ENCODE data around the gene FBXO40.

DNA sequence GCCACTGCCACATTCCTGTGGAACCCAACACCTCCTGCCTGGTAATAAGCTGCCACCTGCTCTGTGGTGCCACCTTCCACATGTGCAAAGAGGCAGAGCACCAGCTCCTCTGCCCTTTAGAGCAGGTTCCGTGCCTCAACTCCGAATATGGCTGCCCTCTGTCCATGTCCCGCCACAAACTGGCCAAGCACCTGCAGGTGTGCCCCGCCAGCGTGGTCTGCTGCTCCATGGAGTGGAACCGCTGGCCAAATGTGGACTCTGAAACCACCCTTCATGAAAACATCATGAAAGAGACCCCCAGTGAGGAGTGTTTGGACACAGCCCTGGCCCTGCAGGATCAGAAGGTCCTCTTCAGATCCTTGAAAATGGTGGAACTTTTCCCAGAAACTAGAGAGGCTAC, 28.3 kb downstream of the FBXO40 start:
- TF ChIP-seq, protein P1, sequence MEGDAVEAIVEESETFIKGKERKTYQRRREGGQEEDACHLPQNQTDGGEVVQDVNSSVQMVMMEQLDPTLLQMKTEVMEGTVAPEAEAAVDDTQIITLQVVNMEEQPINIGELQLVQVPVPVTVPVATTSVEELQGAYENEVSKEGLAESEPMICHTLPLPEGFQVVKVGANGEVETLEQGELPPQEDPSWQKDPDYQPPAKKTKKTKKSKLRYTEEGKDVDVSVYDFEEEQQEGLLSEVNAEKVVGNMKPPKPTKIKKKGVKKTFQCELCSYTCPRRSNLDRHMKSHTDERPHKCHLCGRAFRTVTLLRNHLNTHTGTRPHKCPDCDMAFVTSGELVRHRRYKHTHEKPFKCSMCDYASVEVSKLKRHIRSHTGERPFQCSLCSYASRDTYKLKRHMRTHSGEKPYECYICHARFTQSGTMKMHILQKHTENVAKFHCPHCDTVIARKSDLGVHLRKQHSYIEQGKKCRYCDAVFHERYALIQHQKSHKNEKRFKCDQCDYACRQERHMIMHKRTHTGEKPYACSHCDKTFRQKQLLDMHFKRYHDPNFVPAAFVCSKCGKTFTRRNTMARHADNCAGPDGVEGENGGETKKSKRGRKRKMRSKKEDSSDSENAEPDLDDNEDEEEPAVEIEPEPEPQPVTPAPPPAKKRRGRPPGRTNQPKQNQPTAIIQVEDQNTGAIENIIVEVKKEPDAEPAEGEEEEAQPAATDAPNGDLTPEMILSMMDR (conservative IDR thresholded peaks at IDR 0.05; ENCODE audit: low read depth, low read length), result no peak
- TF ChIP-seq EZH2 (IDR thresholded peaks at IDR 0.05; ENCODE audit: low read length, unreplicated experiment), result no peak

All from PC-3 (cell line).